ENCODE results near the gene VMAC. TPM values are rescaled to one million over a fixed set of nuclear protein-coding genes. Genes with fewer than 3 reads are reported as not detected.

The VMAC gene
- total RNA-seq, 2 experiments from 2014 or later, result 23.4 to 25.3 TPM

DNA sequence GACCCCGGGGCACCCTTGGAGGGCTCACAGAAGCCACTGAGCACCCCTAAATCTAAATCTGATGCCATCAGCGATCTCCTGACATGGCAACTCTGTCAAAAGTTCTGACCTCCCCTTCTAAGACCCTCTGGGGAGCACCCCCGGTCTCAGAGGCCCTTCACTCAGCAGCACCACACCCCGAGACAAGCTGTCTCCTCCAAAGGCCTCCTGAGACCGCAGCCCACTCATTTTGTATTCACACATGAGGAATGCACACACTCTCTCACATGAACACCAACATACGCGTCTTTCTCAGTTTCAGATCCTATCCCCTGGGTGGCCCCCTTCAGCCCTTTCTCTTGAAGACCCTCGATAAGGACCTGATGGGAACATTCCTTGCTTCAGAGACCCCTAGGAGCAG lies 3.7 kb upstream of the VMAC start:
- no peaks in the 10 kb centered on the region for H3K27me3 Mint-ChIP-seq
- peak overlapping the region; percentile 74 for H3K4me3 Mint-ChIP-seq
- Histone ChIP-seq H3K36me3 (ENCODE audit: insufficient read depth, low read length) (peaks cover 12% of the 10 kb centered on the region), H3K9me3 (ENCODE audit: control insufficient read depth in 1 of 2, insufficient read depth in 1 of 2, low read length in 2 of 2) (no peaks in the 10 kb centered on the region), H3K4me3 (ENCODE audit: low read length) (no peak overlapping the region), H3K4me1 (ENCODE audit: insufficient read depth, low read length) (peaks cover 44% of the 10 kb centered on the region), H3K27me3 (ENCODE audit: control insufficient read depth in 1 of 2, insufficient read depth in 2 of 2, low read length in 2 of 2) (no peaks in the 10 kb centered on the region), H3K27ac (ENCODE audit: low read depth in 1 of 2, low read length in 2 of 2) (no peak overlapping the region)
- peak overlapping the region; percentile 62 for H3K27ac Mint-ChIP-seq
- no peak for ATAC-seq (ENCODE audit: poor library complexity)
- H3K9me3 Mint-ChIP-seq, result no peaks in the 10 kb centered on the region
- intact Hi-C loops (cut with DNase I, micrococcal nuclease), result loop anchor here in 1 of 2 experiments (5.0 to 10.0 kb wide), 2 partner anchors 109 to 474 kb away; partner anchors contain the start of genes ALKBH7, DUS3L and PSPN
- DNase-seq, result no peak
- ChIA-PET POLR2A (interaction anchor here (0.9 to 4.4 kb wide), 2 partner anchors 9 to 73 kb away, joined by 3 to 83 read pairs; no protein-coding TSS in a partner anchor), CTCF (interaction anchor here (7.0 kb wide), 1 partner anchor 97 kb away, joined by 63 read pairs; no protein-coding TSS in a partner anchor)
- peaks cover 25% of the 10 kb centered on the region for H3K4me1 Mint-ChIP-seq (ENCODE audit: low read depth)
- TF ChIP-seq CTCF (IDR thresholded peaks at IDR 0.05), result no peak
- H3K36me3 Mint-ChIP-seq (ENCODE audit: low read depth), result peaks cover 32% of the 10 kb centered on the region

GRCh38 chr19:5903056-5903623 lies 1.5 kb upstream of the VMAC start:
- DNase-seq, result peak in 1 of 14 experiments; percentile 40
- H3K36me3 ChIP-seq (ENCODE audit: insufficient read depth, low read length), result peaks cover 2% of the 10 kb centered on the region
- H3K4me3 Mint-ChIP-seq, result peak overlapping the region; percentile 93
- H3K27ac Mint-ChIP-seq, result peak overlapping the region; percentile 99
- CTCF ChIA-PET, result interaction anchor here (2.2 to 7.0 kb wide), 3 partner anchors 59 to 99 kb away, joined by 7 to 63 read pairs (median 11); no protein-coding TSS in a partner anchor
- H3K9me3 ChIP-seq (ENCODE audit: control insufficient read depth in 1 of 2, insufficient read depth in 1 of 2, low read length in 2 of 2), result no peaks in the 10 kb centered on the region
- POLR2A ChIA-PET, result interaction anchor here (0.5 to 4.4 kb wide), 24 partner anchors 11 to 1896 kb away, joined by 3 to 83 read pairs (median 8); partner anchors contain the start of genes CATSPERD, DUS3L, KHSRP and LONP1
- no peak for TF ChIP-seq CTCF (IDR thresholded peaks at IDR 0.05)
- ATAC-seq (ENCODE audit: poor library complexity), result no peak
- H3K4me1 Mint-ChIP-seq (ENCODE audit: low read depth), result peaks cover 35% of the 10 kb centered on the region
- peaks cover 34% of the 10 kb centered on the region for H3K36me3 Mint-ChIP-seq (ENCODE audit: low read depth)
- H3K27me3 Mint-ChIP-seq, result no peaks in the 10 kb centered on the region
- no peaks in the 10 kb centered on the region for H3K9me3 Mint-ChIP-seq
- H3K4me3 ChIP-seq (ENCODE audit: low read length), result peak overlapping the region; percentile 89
- no peaks in the 10 kb centered on the region for H3K27me3 ChIP-seq (ENCODE audit: control insufficient read depth in 1 of 2, insufficient read depth in 2 of 2, low read length in 2 of 2)
- intact Hi-C loops (cut with DNase I, micrococcal nuclease), result loop anchor here in 1 of 2 experiments (2.0 to 10.0 kb wide), 3 partner anchors 74 to 472 kb away; partner anchors contain the start of genes ALKBH7, DUS3L and PSPN
- H3K4me1 ChIP-seq (ENCODE audit: insufficient read depth, low read length), result peaks cover 53% of the 10 kb centered on the region
- H3K27ac ChIP-seq (ENCODE audit: low read depth in 1 of 2, low read length in 2 of 2), result peak overlapping the region; percentile 91

DNA sequence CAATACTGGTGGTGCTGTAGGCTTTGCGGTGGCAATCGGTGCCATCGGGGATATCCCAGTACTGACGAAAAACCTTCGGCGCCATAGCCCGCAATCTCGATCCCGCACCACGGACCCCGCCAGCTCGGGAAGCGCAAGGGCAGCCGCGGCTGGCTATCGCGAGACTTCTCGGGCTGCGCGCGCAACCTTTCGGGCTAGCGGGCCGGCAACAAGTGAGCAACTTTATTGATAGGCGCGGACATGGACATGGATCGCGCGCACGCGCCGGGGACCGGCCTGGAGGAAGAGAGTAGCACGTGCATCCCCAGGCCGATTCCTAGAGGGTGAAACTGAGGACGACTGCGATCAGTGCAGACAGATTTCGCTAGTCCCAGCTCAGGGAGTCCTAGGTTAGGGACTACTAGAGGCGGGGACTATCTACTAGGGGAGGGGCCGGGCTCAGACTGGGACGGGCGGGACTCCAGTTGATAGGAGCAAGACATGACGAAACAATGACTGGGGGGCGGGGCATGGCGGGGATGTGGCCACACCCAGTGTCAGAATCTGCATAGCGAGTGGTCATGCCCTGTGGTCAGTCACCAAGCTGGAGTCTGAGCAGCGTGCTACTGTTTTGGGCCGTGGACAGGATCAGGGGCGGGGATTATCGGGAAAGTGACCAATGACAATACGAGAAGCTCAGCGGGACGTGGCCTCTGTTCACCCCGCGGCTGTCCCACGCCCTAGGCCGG lies 884 bp upstream of the VMAC start, which contains the start of gene NDUFA11:
Gene NDUFA11, minus strand, starts transcription at position 167 of the 728 bp plus-strand sequence. Its CDS starts 82 bp downstream, at position 85.
- ATAC-seq (ENCODE audit: poor library complexity), result peak; percentile 55
- Histone ChIP-seq H3K27ac (ENCODE audit: low read depth in 1 of 2, low read length in 2 of 2) (peak within 1 kb of the TSS; percentile 91), H3K36me3 (ENCODE audit: insufficient read depth, low read length) (peaks cover 2% of the 10 kb centered on the region), H3K27me3 (ENCODE audit: control insufficient read depth in 1 of 2, insufficient read depth in 2 of 2, low read length in 2 of 2) (no peaks in the 10 kb centered on the region), H3K4me1 (ENCODE audit: insufficient read depth, low read length) (peaks cover 53% of the 10 kb centered on the region), H3K4me3 (ENCODE audit: low read length) (peak within 1 kb of the TSS; percentile 89), H3K9me3 (ENCODE audit: control insufficient read depth in 1 of 2, insufficient read depth in 1 of 2, low read length in 2 of 2) (no peaks in the 10 kb centered on the region)
- TF ChIP-seq CTCF (IDR thresholded peaks at IDR 0.05), result no peak
- peaks cover 35% of the 10 kb centered on the region for H3K4me1 Mint-ChIP-seq (ENCODE audit: low read depth)
- intact Hi-C loops (cut with DNase I, micrococcal nuclease), result loop anchor here (1.0 to 10.0 kb wide), 9 partner anchors 59 to 471 kb away; partner anchors contain the start of genes ALKBH7 (in 1 of the 2), DUS3L (in 1 of the 2), PSPN (in 1 of the 2) and RANBP3 (in 1 of the 2)
- H3K9me3 Mint-ChIP-seq, result no peaks in the 10 kb centered on the region
- ChIA-PET POLR2A (interaction anchor here (0.5 to 4.4 kb wide), 39 partner anchors 11 to 1897 kb away, joined by 3 to 83 read pairs (median 6); partner anchors contain the start of genes CATSPERD, CLPP, DUS3L and FEM1A), CTCF (interaction anchor here (2.2 to 7.0 kb wide), 3 partner anchors 58 to 100 kb away, joined by 7 to 63 read pairs (median 11); no protein-coding TSS in a partner anchor)
- H3K27me3 Mint-ChIP-seq, result no peaks in the 10 kb centered on the region
- peak; percentile 94 to 98 (median 96) for DNase-seq
- peak within 1 kb of the TSS; percentile 99 for H3K27ac Mint-ChIP-seq
- peaks cover 34% of the 10 kb centered on the region for H3K36me3 Mint-ChIP-seq (ENCODE audit: low read depth)
- H3K4me3 Mint-ChIP-seq, result peak within 1 kb of the TSS; percentile 93

Data from CD4-positive, alpha-beta T cell (primary cell).